HL-60/S4 treated with phorbol 12-myristate 13-acetate at 8.2 ng/mL for 4 days and 3 days (cell line): Measurements from ENCODE around the gene ATP8B1.
"Not testable (repeated sequence)": the region's sequence is repeated elsewhere in the genome, so short reads cannot be mapped to it uniquely, and the experiment has no call there.

Source experiments
- in situ Hi-C: fragments of 300-500 bp; cut with MboI; formaldehyde crosslinking; loops from 2 replicates; pipeline ENCODE4 v1.15.0; 2022; ENCODE audit warnings: low sequenced_read_pairs

ATP8B1 gene

GRCh38 chr18:57677262-57678211, 125.6 kb downstream of the ATP8B1 start:
- in situ Hi-C loops = no loop called here

DNA sequence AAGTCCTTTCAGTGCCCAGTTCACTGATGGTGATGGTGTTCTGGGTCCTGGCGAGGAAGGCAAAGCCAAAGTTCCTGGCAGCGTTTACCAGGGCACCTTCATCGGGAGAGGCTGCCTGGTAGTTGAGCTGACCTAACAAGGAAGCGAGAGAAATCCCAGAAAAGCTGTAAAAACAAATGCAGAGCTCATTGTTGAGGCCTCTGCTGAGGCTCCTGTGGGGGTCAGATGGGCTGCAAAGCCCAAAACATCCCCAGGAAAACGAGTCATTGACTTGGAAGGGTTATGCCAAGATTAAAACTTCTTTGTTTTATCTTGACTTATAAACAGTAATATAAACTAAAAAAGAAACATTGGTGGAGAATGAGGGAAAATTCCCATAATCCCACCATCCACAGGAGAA, 128.2 kb downstream of the ATP8B1 start:
- in situ Hi-C loops = no loop called here

DNA sequence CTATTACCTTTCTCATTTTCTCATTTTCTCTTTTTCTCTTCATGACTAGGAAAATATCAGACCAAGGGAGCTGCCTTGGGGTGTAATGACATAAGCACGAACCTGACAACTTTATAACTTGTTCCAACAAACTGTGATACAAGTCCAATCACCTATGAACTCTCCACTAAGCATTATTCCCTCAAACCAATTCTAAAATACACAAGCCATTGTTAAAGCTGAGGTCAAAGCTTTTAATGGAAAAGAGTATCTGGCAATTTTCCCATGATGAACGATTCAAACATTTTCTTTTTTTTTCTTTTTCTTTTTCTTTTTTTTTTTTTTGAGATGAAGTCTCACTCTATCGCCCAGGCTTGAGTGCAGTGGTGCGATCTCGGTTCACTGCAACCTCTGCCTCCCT, 133.1 kb downstream of the ATP8B1 start:
- in situ Hi-C loops = no loop called here

- in situ Hi-C loops = no loop called here
These were observed 135.1 kb downstream of the ATP8B1 start for GRCh38 chr18:57668021-57668420.

GRCh38 chr18:57666818-57667497, 136.2 kb downstream of the ATP8B1 start:
- in situ Hi-C loops = no loop called here

DNA sequence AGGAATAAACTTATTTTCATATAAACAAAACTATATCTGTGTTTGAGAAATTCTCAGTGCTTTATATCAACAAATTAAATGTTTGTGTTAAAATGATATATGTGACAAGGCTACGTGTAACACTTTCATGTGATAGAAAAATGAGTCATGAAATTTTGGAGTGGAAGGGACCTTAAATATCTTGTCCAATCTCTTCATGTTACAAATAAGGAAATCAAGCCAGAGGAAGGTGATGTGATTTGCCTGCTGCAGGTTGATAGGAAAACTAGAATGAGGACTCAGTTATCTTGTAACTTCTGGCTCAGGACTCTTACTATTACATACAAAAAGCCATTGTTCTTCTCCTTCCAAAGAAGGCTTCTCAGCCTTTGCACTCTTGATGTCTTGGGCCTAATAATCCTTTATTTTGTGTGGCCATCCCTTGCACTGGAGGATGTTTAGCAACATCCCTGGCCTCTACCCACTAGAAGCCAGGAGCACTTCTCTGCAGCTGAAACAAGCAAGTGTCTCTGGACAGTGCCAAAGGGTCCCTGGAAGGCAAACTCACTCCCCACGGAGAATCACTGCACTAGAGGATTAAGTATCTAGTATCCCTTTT, 138.4 kb downstream of the ATP8B1 start:
- in situ Hi-C loops = no loop called here

DNA sequence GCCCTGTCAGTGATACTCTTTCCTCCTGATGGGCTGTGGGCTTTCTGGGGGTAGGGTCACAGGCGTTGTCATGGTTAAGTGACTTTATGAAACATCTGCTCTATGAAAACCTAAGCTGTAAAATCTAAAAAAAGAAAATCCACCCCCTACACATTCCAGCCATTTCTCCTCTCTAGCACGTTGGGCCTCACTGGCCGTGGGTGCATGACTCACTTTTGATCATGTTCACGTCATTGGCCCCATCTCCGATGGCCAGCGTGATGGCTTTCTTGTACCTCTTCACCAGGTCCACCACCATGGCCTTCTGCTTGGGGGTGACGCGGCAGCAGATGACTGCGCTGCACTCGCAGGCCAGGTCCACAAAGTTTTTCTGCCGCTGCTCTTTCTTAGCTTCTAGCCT, 142.2 kb downstream of the ATP8B1 start:
- in situ Hi-C loops = no loop called here

DNA sequence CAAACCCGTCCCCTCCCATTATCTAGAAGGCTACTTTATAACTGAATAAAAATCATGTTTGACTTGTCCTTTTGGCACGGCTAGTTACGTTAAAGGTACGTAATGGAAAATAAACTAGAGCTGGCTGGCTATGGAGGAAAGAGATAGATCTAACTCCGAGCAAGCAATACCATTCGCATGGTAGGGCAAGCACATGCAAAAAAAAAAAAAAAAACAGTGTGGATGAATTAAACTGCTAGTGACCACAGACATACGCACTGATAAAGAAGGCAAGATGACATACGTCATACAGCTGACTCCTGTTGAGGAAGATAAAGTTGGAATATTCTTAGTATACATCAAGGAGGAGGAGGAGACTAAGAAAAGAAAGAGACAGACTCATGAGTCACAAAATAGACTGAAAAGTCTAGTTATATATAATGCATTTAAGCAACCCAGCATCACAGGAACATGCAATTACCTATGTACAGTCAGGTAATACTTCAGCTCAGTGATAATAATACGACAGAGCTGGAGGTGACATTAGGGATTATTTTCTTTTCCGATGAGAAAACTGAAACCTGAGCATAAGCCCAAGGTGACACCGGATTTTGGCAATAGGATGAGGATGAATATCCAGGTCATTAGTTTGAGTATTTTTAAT, 143.5 kb downstream of the ATP8B1 start:
- in situ Hi-C loops = no loop called here

GRCh38 chr18:57657542-57657941, 145.6 kb downstream of the ATP8B1 start:
- in situ Hi-C loops = no loop called here

DNA sequence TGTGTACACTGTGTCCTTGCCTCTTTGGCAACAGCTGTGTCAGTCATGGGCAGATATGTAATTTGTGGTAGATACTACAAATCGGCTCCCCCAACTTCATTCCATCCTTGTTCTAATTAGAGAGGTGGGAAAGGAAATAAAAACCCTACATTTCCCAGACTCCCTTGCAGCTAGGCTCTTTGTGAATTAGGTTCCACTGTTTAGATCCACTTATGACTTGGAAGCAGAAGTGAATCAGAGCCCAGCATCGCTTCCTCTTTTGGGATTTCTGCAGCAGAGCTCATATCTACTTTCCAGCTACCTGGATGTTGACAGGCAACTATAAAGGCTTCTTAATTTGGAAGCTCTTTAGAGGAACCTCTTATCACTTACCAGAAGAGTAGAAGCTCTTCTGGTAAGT, 147.4 kb downstream of the ATP8B1 start:
- in situ Hi-C loops = no loop called here

GRCh38 chr18:57651914-57652313, 151.2 kb downstream of the ATP8B1 start:
- in situ Hi-C loops = no loop called here

GRCh38 chr18:57649556-57650500, 153.3 kb downstream of the ATP8B1 start:
- in situ Hi-C loops = no loop called here

DNA sequence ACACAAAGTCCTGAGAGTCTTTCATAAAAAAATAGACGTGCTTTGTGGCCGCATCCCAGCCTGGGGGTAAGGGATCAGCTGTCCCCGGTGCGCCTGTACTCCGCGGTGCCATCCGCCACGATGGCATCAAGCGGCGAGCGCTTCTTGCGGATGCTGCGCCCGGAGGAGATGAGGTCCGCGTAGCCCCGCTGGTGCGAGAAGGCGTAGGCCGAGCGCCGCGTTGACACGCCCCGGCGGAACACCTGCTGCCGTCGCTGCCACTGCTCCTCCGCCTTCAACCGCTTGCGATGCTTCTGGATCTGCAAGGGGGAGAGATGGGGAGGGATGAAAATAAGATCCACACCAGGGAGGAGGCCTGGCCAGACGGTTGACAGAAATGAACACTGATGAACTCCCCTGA, 154.7 kb downstream of the ATP8B1 start:
- in situ Hi-C loops = no loop called here

- in situ Hi-C loops = no loop called here
These were observed 158.6 kb downstream of the ATP8B1 start for GRCh38 chr18:57644540-57644939.

DNA sequence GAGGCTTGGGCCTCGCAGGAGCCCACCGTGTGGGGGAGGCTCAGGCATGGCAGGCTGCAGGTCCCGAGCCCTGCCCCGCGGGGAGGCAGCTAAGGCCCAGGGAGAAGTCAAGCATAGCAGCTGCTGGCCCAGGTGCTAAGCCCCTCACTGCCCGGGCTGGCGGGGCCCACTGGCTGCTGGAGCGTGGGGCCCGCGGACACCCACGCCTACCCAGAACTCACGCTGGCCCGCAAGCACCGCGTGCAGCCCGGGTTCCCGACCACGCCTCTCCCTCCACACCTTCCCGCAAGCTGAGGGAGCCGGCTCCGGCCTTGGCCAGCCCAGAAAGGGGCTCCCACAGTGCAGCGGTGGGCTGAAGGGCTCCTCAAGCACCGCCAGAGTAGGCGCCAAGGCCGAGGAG, 159.4 kb downstream of the ATP8B1 start:
- in situ Hi-C loops = not testable (repeated sequence)

DNA sequence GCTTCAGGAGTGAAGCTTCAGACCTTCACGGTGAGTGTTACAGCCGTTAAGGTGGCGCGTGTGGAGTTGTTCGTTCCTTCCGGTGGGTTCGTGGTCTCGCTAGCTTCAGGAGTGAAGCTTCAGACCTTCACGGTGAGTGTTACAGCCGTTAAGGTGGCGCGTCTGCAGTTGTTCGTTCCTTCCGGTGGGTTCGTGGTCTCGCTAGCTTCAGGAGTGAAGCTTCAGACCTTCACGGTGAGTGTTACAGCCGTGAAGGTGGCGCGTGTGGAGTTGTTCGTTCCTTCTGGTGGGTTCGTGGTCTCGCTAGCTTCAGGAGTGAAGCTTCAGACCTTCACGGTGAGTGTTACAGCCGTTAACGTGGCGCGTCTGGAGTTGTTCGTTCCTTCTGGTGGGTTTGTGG, 160.7 kb downstream of the ATP8B1 start:
- in situ Hi-C loops = not testable (repeated sequence)

DNA sequence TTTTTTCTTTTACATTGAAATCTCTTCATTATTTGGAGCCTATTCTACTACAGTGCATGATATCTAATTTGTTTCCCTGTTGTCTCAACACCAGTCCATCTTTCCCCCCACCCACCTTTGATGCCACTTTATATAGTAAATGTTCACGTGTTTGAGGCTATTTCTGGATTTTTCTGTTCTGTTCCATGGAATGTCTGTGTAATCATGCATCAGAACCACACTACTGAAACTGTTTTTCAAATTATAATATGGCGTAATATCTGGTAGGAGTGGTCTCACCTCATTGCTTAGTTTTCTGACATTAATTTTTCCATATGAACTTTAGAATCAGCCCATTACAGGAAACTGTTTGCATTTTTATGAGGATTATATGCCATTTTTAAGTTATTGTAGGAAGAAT, 162.4 kb downstream of the ATP8B1 start:
- in situ Hi-C loops = no loop called here

DNA sequence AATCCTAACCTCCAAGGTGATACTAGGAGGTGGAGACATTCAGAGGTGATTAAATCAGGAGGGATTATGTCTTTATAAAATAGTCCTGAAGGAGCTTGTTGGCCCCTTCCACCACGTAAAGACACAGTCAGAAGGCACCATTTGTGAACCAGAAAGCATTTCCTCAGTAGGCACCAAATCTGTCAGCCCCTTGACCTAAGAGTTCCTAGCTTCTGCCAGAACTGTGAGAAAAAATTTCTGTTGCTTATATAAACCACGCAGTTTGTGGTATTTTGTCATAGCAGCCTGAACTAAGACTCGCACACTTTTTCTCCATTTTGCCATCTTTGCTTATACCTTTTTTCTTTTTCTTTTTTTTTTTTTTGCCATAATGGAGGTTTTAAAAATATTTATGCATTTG, 162.9 kb downstream of the ATP8B1 start:
- in situ Hi-C loops = no loop called here

DNA sequence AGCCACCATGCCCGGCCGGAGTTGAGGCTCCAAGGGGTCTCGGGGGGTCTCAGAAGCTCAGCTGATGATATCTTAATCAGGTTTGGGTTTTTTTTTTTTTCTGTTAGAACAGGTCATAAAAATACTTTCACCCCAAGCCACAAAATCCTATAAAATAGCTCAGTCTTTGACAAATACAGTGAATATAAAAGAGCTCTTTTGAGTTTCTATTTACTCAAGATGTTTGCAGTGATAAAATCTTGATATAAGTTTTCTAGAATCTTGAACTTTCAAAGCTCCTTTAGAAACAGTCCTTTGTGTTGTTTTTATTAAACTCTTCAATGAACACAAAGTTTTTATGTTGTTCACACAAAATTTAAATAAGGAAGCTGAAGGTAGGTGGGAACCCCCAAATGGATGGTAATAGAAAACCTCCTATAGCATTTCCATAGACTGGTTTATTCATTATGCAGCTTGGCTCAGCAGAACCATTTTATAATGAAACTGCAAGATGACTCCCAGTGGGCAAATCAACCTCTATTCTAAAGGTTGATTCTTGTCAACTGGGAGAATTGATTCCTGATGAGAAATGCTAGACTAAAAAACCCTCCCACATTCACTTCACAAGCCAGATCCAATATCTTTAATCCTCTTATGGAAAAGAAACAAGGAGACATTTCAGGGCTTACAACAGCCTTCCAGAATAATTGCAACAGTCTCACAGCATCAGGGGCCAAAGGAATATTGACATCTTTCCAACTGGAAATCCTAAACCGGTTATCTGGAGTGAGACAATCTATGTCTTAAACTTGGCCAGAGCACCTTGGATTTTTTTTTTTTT, 167.9 kb downstream of the ATP8B1 start:
- in situ Hi-C loops = no loop called here
